Body of pancreas (tissue), 4 donors: ENCODE data around the gene DCXR.

Source experiments
- CTCF ChIP-seq, 7 experiments: fragments of 450-650 bp in 4 of 7; fragments of 200-600 bp in 3 of 7; sonication (generic) in 3 of 7; IDR thresholded peaks; one replicate each; pipeline ENCODE4 v1.5.1; 2016 to 2019; ENCODE audit warnings: antibody characterized with exemption in 7 of 7
- POLR2A ChIP-seq, 3 donors: fragments of 450-650 bp; IDR thresholded peaks; one replicate each; pipeline ENCODE4 v1.6.1; 2016; ENCODE audit warnings: antibody characterized with exemption in 3 of 3, mild to moderate bottlenecking in 2 of 3

DNA sequence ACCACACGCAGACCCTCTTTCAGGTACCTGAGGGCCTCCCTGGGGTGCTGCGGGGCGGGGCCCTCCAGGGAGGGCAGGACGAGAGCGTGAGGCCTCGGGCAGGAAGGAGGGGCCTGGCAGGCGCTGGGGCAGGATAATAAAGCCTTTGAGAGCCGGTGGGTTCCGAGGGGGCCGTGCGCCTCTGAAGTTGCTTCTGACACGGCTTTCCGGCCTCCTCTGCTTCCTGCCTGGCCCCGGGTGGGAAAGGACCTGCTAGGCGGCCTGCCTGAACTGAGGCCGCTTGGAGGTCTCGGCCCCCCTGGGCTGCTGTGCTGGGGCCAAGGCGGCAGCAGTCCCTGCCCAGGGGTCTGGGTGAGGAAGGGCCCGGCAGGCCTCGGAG, 25.2 kb downstream of the DCXR start:
- TF ChIP-seq POLR2A (IDR thresholded peaks at IDR 0.05) (no peak), CTCF (IDR thresholded peaks at IDR 0.05) (no peak)
